Adipose tissue (tissue), 3 donors: ENCODE data around the gene USP13. TPM values are rescaled to one million over a fixed set of nuclear protein-coding genes. Genes with fewer than 3 reads are reported as not detected.
"Not testable (repeated sequence)": the region's sequence is repeated elsewhere in the genome, so short reads cannot be mapped to it uniquely, and the experiment has no call there.

Experiments
- H3K27ac ChIP-seq: one replicate; pipeline ENCODE4 v1.5.1; 2013; ENCODE audit warnings: low read depth, low read length
- WGBS, 3 donors: extraction: QIAGEN DNeasy Blood & Tissue Kit; methylation state at CpG; one replicate each; pipeline ENCODE4 v1.1.7; 2013; 5-methylcytosine and 5-hydroxymethylcytosine counted together
- polyA plus RNA-seq, 3 donors: library from polyadenylated mRNA; stranded (reverse); fragments of 200-250 nt; gene quantifications; one replicate each; pipeline ENCODE4 v1.2.3, GENCODE V29; 2013
- donor health status: healthy with polysubstance abuse.
- donor health status: Bipolar disorder and iron deficiency.
- donor health status: healthy.

USP13 gene
- polyA plus RNA-seq, 3 donors: 2.6 to 5.3 (median 5.3) TPM

DNA sequence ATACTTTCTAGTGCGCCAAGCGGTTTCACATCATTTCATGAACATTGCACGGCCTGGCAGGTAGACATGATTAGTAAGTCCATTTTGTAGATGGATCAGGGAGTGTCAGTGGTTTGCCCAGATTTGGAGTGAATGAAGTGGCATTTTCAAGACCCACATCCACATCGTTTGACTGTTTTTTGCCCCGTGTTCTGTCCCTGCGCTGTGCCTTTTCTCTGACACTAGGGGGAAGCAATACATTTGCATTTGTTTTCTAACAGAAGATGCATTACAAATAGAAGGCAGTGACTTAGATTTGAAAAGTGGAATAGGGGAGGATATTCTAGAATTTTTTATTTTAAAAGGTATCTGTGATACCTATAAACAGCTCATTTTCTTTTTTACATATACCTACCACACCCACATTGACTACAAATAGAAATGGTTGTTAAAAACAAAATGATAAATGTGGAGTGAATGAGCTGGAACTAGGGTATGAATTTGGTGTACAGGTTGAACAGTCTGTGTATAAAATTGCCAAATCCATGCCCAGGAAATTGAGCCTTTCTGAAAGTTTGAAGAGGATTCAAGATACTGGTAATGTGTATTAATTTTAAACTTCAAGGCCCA, 98.0 kb downstream of the USP13 start:
- WGBS, 3 donors: 46 to 61% (median 60%) methylated on average over 6 of the region's 6 CpGs
- no peak overlapping the region for H3K27ac ChIP-seq

- no peak overlapping the region for H3K27ac ChIP-seq
- 75 to 92% (median 81%) methylated on average over 8 of the region's 8 CpGs for WGBS, 3 donors
Measured at GRCh38 chr3:179760944-179761343, 108.1 kb downstream of the USP13 start.

- no peak overlapping the region for H3K27ac ChIP-seq
- WGBS, 3 donors: 76% methylated on average over 2 of the region's 2 CpGs
Measured at GRCh38 chr3:179765396-179765795, 112.6 kb downstream of the USP13 start.

GRCh38 chr3:179766416-179767133, 113.7 kb downstream of the USP13 start:
- WGBS, 3 donors: 93 to 97% (median 95%) methylated on average over 4 of the region's 4 CpGs
- no peak overlapping the region for H3K27ac ChIP-seq

- WGBS, 3 donors: 38 to 49% (median 38%) methylated on average over 3 of the region's 3 CpGs
- H3K27ac ChIP-seq: no peak overlapping the region
Measured at GRCh38 chr3:179768080-179768479, 115.2 kb downstream of the USP13 start.

GRCh38 chr3:179769411-179770247, 116.8 kb downstream of the USP13 start:
- 48 to 69% (median 65%) methylated on average over 9 of the region's 9 CpGs for WGBS, 3 donors
- H3K27ac ChIP-seq: no peak overlapping the region

GRCh38 chr3:179771797-179772196, 119.0 kb downstream of the USP13 start:
- no peak overlapping the region for H3K27ac ChIP-seq
- 74 to 89% (median 83%) methylated on average over 4 of the region's 4 CpGs for WGBS, 3 donors

GRCh38 chr3:179772297-179772696, 119.5 kb downstream of the USP13 start:
- no peak overlapping the region for H3K27ac ChIP-seq
- 72 to 78% (median 74%) methylated on average over 5 of the region's 5 CpGs for WGBS, 3 donors

- WGBS, 3 donors: 97 to 98% (median 98%) methylated on average over 27 to 28 of the region's 28 CpGs
Measured at GRCh38 chr3:179775416-179776122, 122.7 kb downstream of the USP13 start.

DNA sequence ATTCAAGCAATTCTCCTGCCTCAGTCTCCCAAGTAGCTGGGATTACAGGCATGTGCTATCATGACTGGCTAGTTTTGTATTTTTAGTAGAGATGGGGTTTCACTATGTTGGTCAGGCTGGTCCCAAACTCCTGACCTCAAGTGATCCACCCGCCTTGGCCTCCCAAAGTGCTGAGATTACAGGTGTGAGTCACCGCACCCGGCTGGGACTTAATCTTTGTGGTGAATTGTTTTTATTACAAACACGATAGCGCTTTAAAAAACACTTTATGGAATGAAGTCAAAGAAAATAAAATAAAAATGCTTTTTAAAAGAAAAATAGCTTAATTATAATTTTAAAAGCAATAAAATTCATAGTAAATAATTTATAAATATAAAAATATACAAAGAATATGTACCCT, 130.0 kb downstream of the USP13 start:
- WGBS, 3 donors: 92 to 99% (median 96%) methylated on average over 5 of the region's 5 CpGs
- not testable (repeated sequence) for H3K27ac ChIP-seq

More at GRCh38 chr3:179775416-179776122, 122.7 kb downstream of the USP13 start:
- H3K27ac ChIP-seq: no peak overlapping the region

GRCh38 chr3:179788996-179789395, 136.2 kb downstream of the USP13 start:
- WGBS, 3 donors: 78 to 95% (median 91%) methylated on average over 1 of the region's 1 CpG
- H3K27ac ChIP-seq: no peak overlapping the region

DNA sequence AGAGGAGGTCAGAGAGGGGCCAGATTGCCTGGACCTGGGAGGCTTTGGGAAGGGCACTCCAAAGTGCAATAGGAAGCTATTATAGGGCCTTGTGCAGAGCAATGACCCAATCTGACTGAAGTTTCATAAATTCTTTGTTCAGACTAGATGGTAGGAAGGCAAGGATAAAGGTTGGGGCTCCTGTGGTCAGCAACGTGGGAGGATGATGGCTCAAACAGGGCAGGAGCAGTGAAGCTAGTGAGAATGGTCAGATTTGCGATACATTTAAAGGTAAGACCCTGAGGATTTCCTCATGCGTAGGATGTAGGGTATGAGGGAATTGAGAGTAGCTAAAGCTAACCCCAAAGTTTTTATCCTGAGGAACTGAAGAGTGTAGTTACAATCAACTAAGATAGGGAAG, 139.0 kb downstream of the USP13 start:
- WGBS, 3 donors: 92 to 97% (median 94%) methylated on average over 3 of the region's 3 CpGs
- H3K27ac ChIP-seq: no peak overlapping the region

- H3K27ac ChIP-seq: no peak overlapping the region
- 35 to 61% (median 60%) methylated on average over 4 of the region's 4 CpGs for WGBS, 3 donors
Measured at GRCh38 chr3:179794355-179794754, 141.5 kb downstream of the USP13 start.

DNA sequence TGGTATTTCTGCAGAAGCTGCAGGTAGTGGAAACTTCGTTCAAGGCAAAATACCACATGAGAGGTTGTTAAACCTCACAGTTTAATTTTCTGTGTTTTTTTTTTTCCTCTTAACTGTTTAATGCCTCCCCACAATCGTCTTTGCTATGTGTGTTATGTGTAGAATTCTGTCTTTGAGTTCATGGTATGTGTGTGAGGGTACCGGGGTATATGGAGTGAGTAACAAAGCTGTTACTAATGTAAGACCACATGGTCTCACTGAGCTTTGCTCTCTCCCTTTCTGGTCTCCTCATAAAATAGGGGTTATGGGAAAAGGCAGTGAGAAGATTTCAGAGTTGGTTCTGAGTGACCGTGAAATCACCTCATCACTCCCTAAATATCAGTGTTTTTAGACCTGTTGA, 143.6 kb downstream of the USP13 start:
- WGBS, 3 donors: 66 to 81% (median 68%) methylated on average over 4 of the region's 4 CpGs
- H3K27ac ChIP-seq: no peak overlapping the region

GRCh38 chr3:179797192-179797591, 144.4 kb downstream of the USP13 start:
- 35 to 81% (median 76%) methylated on average over 1 of the region's 1 CpG for WGBS, 3 donors
- no peak overlapping the region for H3K27ac ChIP-seq

GRCh38 chr3:179801263-179801662, 148.4 kb downstream of the USP13 start:
- no peak overlapping the region for H3K27ac ChIP-seq

- no peak overlapping the region for H3K27ac ChIP-seq
- WGBS, 3 donors: 90 to 97% (median 90%) methylated on average over 4 of the region's 4 CpGs
Measured at GRCh38 chr3:179801856-179802255, 149.0 kb downstream of the USP13 start.

DNA sequence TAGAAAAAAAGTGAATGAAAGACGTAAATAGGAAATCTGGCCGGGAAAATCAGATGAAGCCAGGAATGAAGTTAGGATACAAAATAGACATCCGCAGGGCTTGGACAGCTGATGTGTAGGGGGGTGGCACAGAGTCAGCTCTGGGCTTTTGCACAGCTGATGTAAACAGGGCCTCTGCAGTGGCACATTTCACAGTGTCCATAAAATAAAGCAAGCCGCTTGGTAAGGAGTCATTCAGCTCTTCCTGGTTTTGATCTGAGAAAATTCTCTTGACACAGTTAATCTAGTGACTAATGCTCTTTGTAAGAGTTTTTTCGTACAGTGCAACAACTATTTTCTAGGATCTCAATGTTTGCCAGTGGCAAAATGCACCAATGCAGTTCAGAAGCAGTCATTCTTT, 153.3 kb downstream of the USP13 start:
- H3K27ac ChIP-seq: no peak overlapping the region
- WGBS, 3 donors: 68 to 89% (median 74%) methylated on average over 5 of the region's 5 CpGs

DNA sequence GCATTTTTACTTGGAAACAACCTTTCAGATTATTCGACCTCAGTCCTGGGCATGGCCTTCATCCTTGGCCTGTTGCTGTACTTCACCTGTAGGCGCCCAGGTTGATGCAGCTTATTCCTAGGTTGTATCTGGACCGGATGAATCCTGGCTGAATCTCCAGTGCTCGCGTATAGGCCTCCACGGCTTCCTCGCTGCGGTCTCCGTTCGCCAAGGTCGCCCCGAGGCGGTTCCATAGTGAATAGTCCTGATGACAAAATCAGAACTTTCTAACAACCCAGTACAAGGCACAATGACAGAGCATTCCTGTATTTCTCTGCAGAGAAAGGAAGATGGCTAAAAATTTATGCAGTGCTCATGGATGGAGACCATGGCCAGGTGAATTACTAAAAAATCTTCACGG, 154.7 kb downstream of the USP13 start:
- 93 to 96% (median 94%) methylated on average over 14 of the region's 14 CpGs for WGBS, 3 donors
- H3K27ac ChIP-seq: no peak overlapping the region
